Superior temporal gyrus (tissue), 1 donor: ENCODE data around the gene CHRNE.
"Not testable (repeated sequence)": the region's sequence is repeated elsewhere in the genome, so short reads cannot be mapped to it uniquely, and the experiment has no call there.

Experiments used
- DNase-seq: peaks from one replicate; pipeline ENCODE4 v3.0.0-alpha.2; 2016; ENCODE audit errors: extremely low spot score

CHRNE gene

DNA sequence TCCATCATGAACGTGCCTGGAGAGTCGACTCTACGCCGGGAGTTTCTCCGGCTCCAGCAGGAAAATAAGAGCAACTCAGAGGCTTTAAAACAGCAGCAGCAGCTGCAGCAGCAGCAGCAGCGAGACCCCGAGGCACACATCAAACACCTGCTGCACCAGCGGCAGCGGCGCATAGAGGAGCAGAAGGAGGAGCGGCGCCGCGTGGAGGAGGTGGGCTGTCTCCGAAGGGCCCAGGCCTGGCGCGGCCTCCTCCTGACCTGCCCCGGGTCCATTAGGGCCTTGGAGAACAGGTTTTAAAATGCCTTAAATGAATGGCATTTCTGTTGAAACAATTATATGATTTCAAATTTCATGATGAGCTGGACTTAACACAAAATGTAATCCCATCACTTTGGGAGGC, 15.3 kb downstream of the CHRNE start:
- no peak for DNase-seq

DNA sequence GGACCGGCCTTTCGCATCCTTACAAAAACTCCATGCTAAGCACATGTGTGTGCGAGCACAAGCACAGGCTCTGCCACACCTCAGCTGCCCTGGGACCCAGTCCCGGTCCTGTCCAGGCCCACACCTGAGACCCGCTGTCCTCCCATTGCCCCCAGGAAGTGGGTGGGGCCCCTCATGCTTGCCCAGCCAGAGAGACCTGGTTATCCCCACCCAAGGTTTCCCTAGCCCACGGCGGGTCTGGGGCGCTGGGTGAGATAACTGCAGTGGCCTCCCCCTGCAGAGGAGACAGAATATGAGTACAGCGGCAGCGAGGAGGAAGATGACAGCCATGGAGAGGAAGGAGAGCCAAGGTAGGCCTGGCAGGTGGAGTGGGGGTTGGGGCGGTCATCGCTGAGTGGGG, 16.1 kb downstream of the CHRNE start:
- DNase-seq: no peak

DNA sequence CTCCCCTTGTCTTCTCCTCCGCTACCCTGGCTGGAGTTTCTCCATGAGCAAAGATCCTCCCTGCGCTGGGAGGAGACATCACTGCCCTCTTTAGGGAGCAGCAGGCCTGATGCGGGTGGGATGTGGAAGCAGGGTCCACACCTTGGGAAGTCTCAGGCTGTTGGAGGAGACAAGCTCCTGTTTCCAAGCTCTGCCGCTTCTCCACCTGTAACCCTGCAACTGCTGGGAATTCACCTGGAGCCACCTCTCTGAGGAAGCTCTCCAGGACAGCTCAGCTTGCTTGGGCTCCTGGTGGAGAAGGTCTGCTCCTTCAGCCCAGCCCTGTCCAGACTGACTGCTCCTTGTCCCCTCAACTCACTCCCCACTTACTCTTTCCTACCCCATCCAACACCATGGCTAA, 18.4 kb downstream of the CHRNE start:
- no peak for DNase-seq

- peak; percentile 85 for DNase-seq
Measured at GRCh38 chr17:4881761-4882555, 20.9 kb downstream of the CHRNE start.

DNA sequence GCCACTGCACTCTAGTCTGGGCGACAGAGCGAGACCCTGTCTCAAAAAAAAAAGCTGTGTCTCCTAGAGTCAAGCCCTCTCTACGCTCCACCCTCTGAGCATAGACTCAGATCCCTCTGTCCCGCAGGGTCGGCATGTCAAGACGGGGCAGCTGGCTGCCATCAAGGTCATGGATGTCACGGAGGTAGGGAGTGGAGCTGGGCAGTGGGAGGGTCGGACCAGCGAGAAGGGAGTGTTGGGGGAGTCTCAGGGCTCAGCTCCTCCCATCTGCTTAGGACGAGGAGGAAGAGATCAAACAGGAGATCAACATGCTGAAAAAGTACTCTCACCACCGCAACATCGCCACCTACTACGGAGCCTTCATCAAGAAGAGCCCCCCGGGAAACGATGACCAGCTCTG, 22.0 kb downstream of the CHRNE start:
- no peak for DNase-seq

- DNase-seq: no peak
Measured at GRCh38 chr17:4879601-4880000, 23.3 kb downstream of the CHRNE start.

DNA sequence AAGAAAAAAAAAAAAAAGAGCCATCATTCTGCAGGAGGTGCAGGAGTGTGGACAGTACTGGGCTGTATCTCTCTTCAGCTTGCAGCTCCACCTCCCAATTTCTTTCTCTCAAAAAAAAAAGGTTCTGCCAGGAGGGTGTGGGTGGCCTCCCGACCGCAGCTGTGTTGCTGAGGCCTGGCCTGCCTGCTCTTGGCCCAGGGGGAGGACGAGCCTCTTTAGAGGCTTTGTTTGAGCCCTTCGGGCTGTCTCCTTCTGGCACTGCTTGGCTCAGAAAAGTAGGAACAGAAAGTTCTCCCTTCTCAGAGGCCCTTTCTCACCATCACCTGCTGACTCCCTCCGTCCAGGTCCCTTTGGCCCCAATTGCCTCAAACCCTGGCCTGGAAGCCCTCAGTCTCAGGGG, 25.8 kb downstream of the CHRNE start:
- DNase-seq: peak; percentile 68

- DNase-seq: no peak
Measured at GRCh38 chr17:4872786-4873185, 30.1 kb downstream of the CHRNE start.

DNA sequence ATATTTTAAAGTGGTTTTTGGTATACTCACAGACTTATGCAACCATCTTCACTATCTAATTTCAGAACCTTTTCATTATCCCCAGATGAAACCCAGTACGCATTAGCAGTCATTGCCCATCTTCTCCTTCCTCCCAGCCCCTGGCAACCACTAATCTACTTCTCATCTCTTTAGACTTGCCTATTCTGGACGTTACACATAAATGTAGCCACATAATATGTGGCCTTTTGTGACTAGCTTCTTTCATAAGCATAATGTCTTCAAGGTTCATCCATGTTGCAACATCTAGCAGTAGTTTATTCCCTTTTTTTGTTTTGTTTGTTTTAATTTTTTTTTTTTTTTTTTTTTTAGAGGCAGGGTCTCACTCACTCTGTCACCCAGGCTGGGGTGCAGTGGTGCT, 32.0 kb downstream of the CHRNE start:
- DNase-seq: no peak

DNA sequence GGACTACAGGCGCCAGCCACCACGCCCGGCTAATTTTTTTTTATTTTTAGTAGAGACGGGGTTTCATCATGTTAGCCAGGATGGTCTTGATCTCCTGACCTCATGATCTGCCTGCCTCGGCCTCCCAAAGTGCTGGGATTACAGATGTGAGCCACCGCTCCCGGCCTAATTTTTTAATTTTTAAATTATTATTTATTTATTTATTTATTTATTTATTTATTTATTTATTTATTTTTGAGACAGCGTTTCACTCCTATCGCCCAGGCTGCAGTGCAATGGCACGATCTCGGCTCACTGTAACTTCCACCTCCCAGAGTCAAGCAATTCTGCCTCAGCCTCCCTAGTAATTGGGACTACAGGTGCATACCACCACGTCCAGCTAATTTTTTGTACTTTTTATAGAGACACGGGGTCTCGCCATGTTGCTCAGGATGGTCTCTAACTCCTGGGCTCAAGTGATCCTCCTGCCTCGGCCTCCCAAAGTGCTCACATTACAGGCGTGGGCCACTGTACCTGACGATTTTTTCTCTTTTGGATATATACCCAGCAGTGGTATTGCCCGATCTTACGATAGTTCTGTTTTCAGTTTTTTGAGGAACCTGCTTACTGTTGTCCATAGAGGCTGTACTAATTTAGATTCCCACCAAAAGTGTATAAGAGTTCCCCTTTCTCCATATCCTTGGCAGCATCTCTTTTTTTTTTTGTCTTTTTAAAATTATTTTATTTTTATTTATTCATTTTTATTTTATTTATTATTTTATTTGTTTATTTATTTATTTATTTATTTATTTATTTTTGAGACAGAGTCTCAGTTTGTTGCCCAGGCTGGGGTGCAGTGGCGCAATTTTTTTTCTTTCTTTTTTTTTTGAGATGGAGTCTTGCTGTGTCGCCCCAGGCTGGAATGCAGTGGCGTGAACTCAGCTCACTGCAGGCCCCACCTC, 33.6 kb downstream of the CHRNE start:
- DNase-seq: peak; percentile 16

- DNase-seq: not testable (repeated sequence)
Measured at GRCh38 chr17:4867535-4867934, 35.4 kb downstream of the CHRNE start.

GRCh38 chr17:4863321-4863720, 39.6 kb downstream of the CHRNE start:
- DNase-seq: no peak

DNA sequence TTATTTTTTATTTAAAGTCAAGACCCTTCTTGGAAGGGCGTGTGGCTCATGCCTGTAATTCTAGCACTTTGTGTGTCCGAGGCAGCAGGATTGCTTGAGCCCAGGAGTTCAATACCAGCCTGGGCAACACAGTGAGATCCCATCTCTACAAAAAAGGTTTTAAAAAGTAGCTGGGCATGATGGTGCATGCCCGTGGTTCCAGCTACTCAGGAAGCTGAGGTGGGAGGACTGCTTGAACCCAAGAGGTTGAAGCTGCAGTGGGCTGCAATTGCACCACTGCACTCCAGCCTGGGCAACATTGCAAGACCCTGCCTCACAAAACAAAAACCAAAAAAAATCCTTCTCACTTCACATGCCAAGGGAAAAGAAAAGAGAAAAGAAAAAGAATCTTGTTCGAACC, 40.2 kb downstream of the CHRNE start:
- no peak for DNase-seq

DNA sequence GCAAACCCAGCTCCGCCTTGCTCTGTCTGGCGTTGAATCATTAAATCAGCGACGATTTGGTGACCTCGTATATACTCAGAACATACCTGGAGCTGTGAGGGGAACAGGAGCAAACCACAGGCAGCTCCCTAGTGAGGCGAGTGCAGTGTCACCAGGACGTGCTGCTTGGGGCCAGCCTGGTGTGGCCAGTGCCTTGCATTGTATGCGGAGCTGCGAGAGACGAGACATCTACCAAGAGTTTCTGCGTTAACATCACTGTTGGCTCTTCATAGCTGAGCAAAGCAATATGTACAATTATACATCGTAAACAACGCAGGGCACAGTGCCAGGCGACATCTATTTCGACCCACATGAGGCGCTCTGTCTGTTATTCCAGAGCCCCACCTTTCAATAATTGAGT, 41.8 kb downstream of the CHRNE start:
- DNase-seq: peak; percentile 34

GRCh38 chr17:4860651-4861050, 42.2 kb downstream of the CHRNE start:
- peak; percentile 10 for DNase-seq

- peak; percentile 69 for DNase-seq
Measured at GRCh38 chr17:4859816-4860625, 42.9 kb downstream of the CHRNE start.

GRCh38 chr17:4858882-4859260, 44.0 kb downstream of the CHRNE start:
- peak; percentile 58 for DNase-seq

DNA sequence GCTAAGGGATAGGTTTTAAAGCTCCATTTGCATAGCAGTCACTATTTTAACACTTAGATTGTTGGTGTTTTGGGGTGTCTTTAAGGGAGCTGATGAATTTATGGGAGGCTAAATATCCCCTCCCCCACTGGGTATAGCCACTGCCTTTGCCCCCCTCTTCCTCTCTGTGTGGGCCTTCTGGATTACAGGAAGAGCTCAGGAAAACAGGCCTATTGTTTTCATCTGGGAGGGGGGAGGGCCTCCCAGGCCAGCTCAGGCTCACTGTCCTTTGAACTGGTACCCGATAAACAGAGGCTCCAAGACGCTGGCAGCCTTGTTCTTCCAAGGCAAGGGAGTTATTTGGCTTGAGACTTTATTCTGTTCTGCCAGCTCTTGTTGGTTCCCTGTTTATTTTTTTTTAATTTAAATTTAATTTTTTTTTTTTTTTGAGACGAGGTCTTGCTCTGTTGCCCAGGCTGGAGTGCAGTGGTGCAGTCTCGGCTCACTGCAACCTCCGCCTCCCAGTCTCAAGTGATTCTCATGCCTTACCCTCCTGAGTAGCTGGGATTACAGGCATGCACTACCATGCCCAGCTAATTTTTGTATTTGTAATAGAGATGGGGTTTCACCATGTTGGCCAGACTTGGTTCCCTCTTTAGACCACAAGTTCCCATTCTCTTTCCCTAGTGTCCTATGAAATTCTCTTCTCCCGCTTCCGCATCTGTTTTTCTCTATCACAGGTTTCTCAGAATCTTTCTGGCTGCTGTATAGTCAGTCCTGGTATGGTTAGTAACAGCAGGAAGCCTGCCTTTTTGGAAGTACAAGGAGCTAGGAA, 44.6 kb downstream of the CHRNE start:
- DNase-seq: peak; percentile 90

DNA sequence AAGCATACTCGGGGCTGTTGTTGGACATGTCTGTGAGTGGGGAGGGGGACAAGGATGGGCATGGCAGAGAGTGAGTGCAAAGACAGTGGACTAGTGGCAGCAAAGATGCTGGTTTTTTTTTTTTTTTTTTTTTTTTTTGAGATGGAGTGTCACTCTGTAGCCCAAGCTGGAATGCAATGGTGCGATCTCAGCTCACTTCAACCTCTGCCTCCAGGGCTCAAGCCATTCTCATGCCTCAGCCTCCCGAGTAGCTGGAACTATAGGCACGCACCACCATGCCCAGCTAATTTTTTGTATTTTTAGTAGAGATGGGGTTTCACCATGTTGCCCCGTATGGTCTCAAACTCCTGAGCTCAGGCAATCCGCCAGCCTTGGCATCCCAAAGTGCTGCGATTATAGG, 45.6 kb downstream of the CHRNE start:
- not testable (repeated sequence) for DNase-seq

DNA sequence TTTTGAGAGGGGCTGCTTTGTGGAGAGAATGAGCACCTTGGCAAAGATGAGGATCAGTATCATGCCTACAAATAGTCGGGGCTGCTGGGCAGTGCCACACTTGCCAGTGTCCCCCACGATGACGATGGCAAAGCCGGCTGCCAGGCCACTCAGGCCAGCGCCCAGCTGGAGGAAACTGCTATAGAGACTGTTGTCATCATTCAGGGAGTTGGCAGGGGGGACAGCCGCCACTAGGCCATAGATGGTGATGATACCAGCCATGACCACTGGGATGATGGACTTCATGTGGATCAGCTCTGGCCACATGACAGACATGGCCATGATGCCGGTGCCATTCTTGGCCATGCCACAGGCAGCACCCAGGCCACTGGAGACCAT, 46.0 kb downstream of the CHRNE start:
- peak; percentile 82 for DNase-seq

- DNase-seq: peak; percentile 50
Measured at GRCh38 chr17:4856271-4856936, 46.5 kb downstream of the CHRNE start.
